ENCODE results near the gene SIK2. TPM values are rescaled to one million over a fixed set of nuclear protein-coding genes. Genes with fewer than 3 reads are reported as not detected.

SIK2 gene
- total and polyA plus RNA-seq, 2 donors (not counting 3 experiments of a cell fraction or from before 2014, with no cell fraction given): 14.6 to 17.1 TPM

DNA sequence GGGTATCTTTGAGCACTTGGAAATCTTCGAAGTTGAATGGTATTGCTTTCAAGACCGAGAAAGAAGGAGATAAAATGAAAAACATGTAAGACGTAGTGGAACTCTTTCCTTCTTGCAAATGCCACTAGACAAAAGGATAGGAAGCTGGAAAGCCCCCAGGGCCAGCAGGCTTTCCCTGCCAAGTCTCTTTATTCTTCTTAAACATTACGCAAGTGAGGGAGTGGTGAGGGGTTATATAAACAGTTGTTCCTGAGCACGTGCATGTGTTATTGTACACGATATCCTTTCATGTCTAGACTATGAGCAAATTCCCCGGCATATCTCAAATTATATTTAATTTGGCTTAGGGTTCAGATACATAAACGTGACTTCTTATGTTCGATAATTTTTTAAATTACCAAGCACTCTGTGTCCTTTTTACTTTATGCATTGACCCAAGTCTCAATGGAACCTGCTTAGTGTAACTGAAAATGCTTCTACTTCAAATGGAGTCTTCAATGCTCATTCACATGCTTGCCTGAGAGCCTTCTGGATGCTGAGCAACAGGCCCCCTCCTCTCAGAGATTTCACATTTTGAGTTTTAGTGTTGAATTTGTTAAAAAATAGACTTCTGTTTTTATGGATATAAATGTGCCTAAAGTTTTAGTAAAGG is 104.9 kb downstream of the SIK2 start:
- Histone ChIP-seq H3K36me3 (ENCODE audit: control insufficient read depth in 2 of 2, extremely low read depth in 1 of 2, insufficient read depth in 2 of 2, low read length in 2 of 2) (peaks cover 0 to 10% of the 10 kb centered on the region in 2 experiments), H3K27ac (ENCODE audit: insufficient read depth, low read depth, low read length) (peak overlapping the region; percentile 77), H4K20me1 (replicated peaks; ENCODE audit: control insufficient read depth, extremely low read depth, insufficient read depth, low read length) (no peaks in the 10 kb centered on the region), H3K9me3 (replicated peaks; ENCODE audit: control insufficient read depth, insufficient read depth, low read length) (no peaks in the 10 kb centered on the region), H3K9ac (replicated peaks; ENCODE audit: extremely low read depth, insufficient read depth, low read length) (peak overlapping the region; percentile 68), H3K4me1 (ENCODE audit: control insufficient read depth, extremely low read depth, insufficient read depth, low read length) (peaks cover 15% of the 10 kb centered on the region), H3K4me3 (replicated peaks in 1 of 3; ENCODE audit: insufficient read depth in 1 of 3, low read depth in 1 of 3, low read length in 3 of 3) (no peak overlapping the region), H3K4me2 (ENCODE audit: insufficient read depth, low read length) (peak overlapping the region; percentile 69), H3K9me1 (replicated peaks; ENCODE audit: control insufficient read depth, extremely low read depth, insufficient read depth, low read length) (no peaks in the 10 kb centered on the region), H2AFZ (ENCODE audit: low read depth, low read length) (no peak overlapping the region), H3K27me3 (ENCODE audit: control insufficient read depth in 2 of 2, insufficient read depth in 2 of 2, low read length in 2 of 2) (no peaks in the 10 kb centered on the region), H3K79me2 (ENCODE audit: control insufficient read depth, insufficient read depth, low read length) (no peaks in the 10 kb centered on the region)
- FAIRE-seq (peak; percentile 92), DNase-seq (ENCODE audit: low read depth, low spot score) (peak; percentile 99)
- intact Hi-C loops (cut with micrococcal nuclease) (loop anchor here (1.0 to 2.0 kb wide), 4 partner anchors 28 to 105 kb away; partner anchors contain the start of genes PPP2R1B and SIK2), dilution Hi-C loops (cut with MboI; ENCODE audit: extremely low pct_ligation_motif_present, low sequenced_read_pairs) (no loop called here)
- TF ChIP-seq, protein P1, sequence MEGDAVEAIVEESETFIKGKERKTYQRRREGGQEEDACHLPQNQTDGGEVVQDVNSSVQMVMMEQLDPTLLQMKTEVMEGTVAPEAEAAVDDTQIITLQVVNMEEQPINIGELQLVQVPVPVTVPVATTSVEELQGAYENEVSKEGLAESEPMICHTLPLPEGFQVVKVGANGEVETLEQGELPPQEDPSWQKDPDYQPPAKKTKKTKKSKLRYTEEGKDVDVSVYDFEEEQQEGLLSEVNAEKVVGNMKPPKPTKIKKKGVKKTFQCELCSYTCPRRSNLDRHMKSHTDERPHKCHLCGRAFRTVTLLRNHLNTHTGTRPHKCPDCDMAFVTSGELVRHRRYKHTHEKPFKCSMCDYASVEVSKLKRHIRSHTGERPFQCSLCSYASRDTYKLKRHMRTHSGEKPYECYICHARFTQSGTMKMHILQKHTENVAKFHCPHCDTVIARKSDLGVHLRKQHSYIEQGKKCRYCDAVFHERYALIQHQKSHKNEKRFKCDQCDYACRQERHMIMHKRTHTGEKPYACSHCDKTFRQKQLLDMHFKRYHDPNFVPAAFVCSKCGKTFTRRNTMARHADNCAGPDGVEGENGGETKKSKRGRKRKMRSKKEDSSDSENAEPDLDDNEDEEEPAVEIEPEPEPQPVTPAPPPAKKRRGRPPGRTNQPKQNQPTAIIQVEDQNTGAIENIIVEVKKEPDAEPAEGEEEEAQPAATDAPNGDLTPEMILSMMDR (IDR thresholded peaks at IDR 0.05; ENCODE audit: extremely low read depth in 1 of 2, insufficient read depth in 1 of 2, low read depth in 1 of 2, low read length in 2 of 2): no peak
- TF ChIP-seq, protein P2, sequence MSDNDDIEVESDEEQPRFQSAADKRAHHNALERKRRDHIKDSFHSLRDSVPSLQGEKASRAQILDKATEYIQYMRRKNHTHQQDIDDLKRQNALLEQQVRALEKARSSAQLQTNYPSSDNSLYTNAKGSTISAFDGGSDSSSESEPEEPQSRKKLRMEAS (IDR thresholded peaks at IDR 0.05; ENCODE audit: insufficient read depth, insufficient read length): peak; percentile 59
- no peak for TF ChIP-seq EZH2 (IDR thresholded peaks at IDR 0.05; ENCODE audit: borderline replicate concordance, low read depth, low read length, severe bottlenecking)
- no peak for TF ChIP-seq FOS (IDR thresholded peaks at IDR 0.05; ENCODE audit: borderline replicate concordance, insufficient read depth, low read length)
- TF ChIP-seq POLR2AphosphoS5 (IDR thresholded peaks at IDR 0.05; ENCODE audit: insufficient read depth, low read depth, low read length): peak; percentile 16
- peak; percentile 24 for TF ChIP-seq POLR2A (IDR thresholded peaks at IDR 0.05; ENCODE audit: low read depth, low read length)
- no peak for TF ChIP-seq GATA2 (IDR thresholded peaks at IDR 0.05; ENCODE audit: insufficient read depth, insufficient read length, low read depth, low read length)
- no peak for TF ChIP-seq MYC (IDR thresholded peaks at IDR 0.05; ENCODE audit: low read depth, low read length)
- POLR2A ChIA-PET: interaction anchor here (0.7 kb wide), 3 partner anchors 30 to 1277 kb away, joined by 6 to 8 read pairs (median 7); no protein-coding TSS in a partner anchor
- no TSS peak for BruUV-seq (replicated peaks)
- CTCF ChIA-PET: interaction anchor here (0.6 to 2.2 kb wide), 3 partner anchors 40 to 103 kb away, joined by 3 to 7 read pairs (median 3); no protein-coding TSS in a partner anchor
